Neural cell (in vitro differentiated cells): ENCODE measurements around the gene S1PR1. TPM values are rescaled to one million over a fixed set of nuclear protein-coding genes. Genes with fewer than 3 reads are reported as not detected.

ENCODE experiments used
- H2AFZ ChIP-seq: fragments of 200-600, 300-800 bp; sonication (generic), shearing (Covaris generic); 2 replicates; pipeline ENCODE4 v1.6.0; 2014; ENCODE audit warnings: low read depth, mild to moderate bottlenecking, antibody characterized with exemption, low read length, moderate library complexity
- H3F3A ChIP-seq: fragments of 200-600 bp; shearing (Covaris generic); 2 replicates; pipeline ENCODE4 v1.6.1; 2016; ENCODE audit warnings: mild to moderate bottlenecking, moderate library complexity, mixed read lengths, antibody characterized with exemption, low read length; ENCODE audit not compliant: insufficient read depth, poor library complexity, severe bottlenecking
- H3K27ac ChIP-seq: fragments of 200-600, 300-800 bp; sonication (generic), shearing (Covaris generic); 2 replicates; pipeline ENCODE4 v1.5.1; 2014; ENCODE audit warnings: mild to moderate bottlenecking, low read length, moderate library complexity
- H3K27me3 ChIP-seq: fragments of 300-800, 200-600 bp; sonication (generic), shearing (Covaris generic); 2 replicates; pipeline ENCODE4 v1.6.0; 2014; ENCODE audit warnings: mild to moderate bottlenecking, low read depth, low read length, moderate library complexity; ENCODE audit not compliant: insufficient read depth
- H3K36me3 ChIP-seq: fragments of 300-800, 200-600 bp; sonication (generic), shearing (Covaris generic); 2 replicates; pipeline ENCODE4 v1.5.1; 2014; ENCODE audit warnings: mild to moderate bottlenecking, antibody characterized with exemption, low read length, moderate library complexity; ENCODE audit not compliant: insufficient read depth
- H3K4me2 ChIP-seq: fragments of 300-800, 200-600 bp; sonication (generic), shearing (Covaris generic); 2 replicates; pipeline ENCODE4 v1.6.0; 2014; ENCODE audit warnings: mild to moderate bottlenecking, low read length
- H3K4me3 ChIP-seq: fragments of 300-800, 200-600 bp; sonication (generic), shearing (Covaris generic); 2 replicates; pipeline ENCODE4 v1.5.1; 2014; ENCODE audit warnings: mild to moderate bottlenecking, low read length, moderate library complexity
- H3K79me2 ChIP-seq: fragments of 200-600 bp; shearing (Covaris generic); replicated peaks from 2 replicates; pipeline ENCODE4 v1.6.0; 2014; ENCODE audit warnings: mild to moderate bottlenecking, low read length, moderate library complexity; ENCODE audit not compliant: insufficient read depth
- H3K9ac ChIP-seq: fragments of 300-800, 200-600 bp; sonication (generic), shearing (Covaris generic); 2 replicates; pipeline ENCODE4 v1.6.1; 2016; ENCODE audit warnings: mild to moderate bottlenecking, low read length, mixed read lengths
- H3K9me2 ChIP-seq: fragments of 200-600 bp; shearing (Covaris generic); 2 replicates; pipeline ENCODE4 v1.6.1; 2016; ENCODE audit warnings: mild to moderate bottlenecking, low read length, mixed read lengths; ENCODE audit not compliant: insufficient read depth
- H3K9me3 ChIP-seq: fragments of 200-600, 300-800 bp; sonication (generic), shearing (Covaris generic); 2 replicates; pipeline ENCODE4 v1.6.1; 2016; ENCODE audit warnings: mild to moderate bottlenecking, mixed run types, low read length, moderate library complexity, mixed read lengths
- H4K20me1 ChIP-seq: fragments of 200-600 bp; shearing (Covaris generic); 2 replicates; pipeline ENCODE4 v1.6.1; 2016; ENCODE audit warnings: mild to moderate bottlenecking, mixed run types; ENCODE audit not compliant: insufficient read depth
- CTCF ChIP-seq: fragments of 450-650 bp; IDR thresholded peaks from 2 replicates; pipeline ENCODE4 v1.5.1; 2014; ENCODE audit warnings: antibody characterized with exemption, mild to moderate bottlenecking, moderate library complexity; ENCODE audit not compliant: poor library complexity, severe bottlenecking
- EP300 ChIP-seq: fragments of 450-650 bp; conservative IDR thresholded peaks from 2 replicates; pipeline ENCODE4 v1.6.1; 2014; ENCODE audit warnings: antibody characterized with exemption, mild to moderate bottlenecking, moderate library complexity; ENCODE audit not compliant: poor library complexity, severe bottlenecking
- EZH2 ChIP-seq: fragments of 200-600, 300-800 bp; shearing (Covaris generic), sonication (generic); IDR thresholded peaks from 2 replicates; pipeline ENCODE4 v1.6.1; 2014; ENCODE audit warnings: antibody characterized with exemption, low read length, borderline replicate concordance, mild to moderate bottlenecking; ENCODE audit not compliant: insufficient read depth, poor library complexity, severe bottlenecking
- MXI1 ChIP-seq: fragments of 450-650 bp; conservative IDR thresholded peaks from 2 replicates; pipeline ENCODE4 v1.6.1; 2014; ENCODE audit warnings: antibody characterized with exemption, mild to moderate bottlenecking; ENCODE audit not compliant: poor library complexity, severe bottlenecking
- POLR2AphosphoS5 ChIP-seq: IDR thresholded peaks from 2 replicates; pipeline ENCODE4 v1.6.1; 2012
- RAD21 ChIP-seq: fragments of 450-650 bp; conservative IDR thresholded peaks from 2 replicates; pipeline ENCODE4 v1.6.1; 2014; ENCODE audit warnings: antibody characterized with exemption, mild to moderate bottlenecking, moderate library complexity
- REST ChIP-seq: IDR thresholded peaks from 2 replicates; pipeline ENCODE4 v1.6.1; 2012; ENCODE audit warnings: borderline replicate concordance
- SMC3 ChIP-seq: fragments of 450-650 bp; conservative IDR thresholded peaks from 2 replicates; pipeline ENCODE4 v1.6.1; 2014; ENCODE audit warnings: antibody characterized with exemption, mild to moderate bottlenecking, moderate library complexity; ENCODE audit not compliant: poor library complexity
- TAF1 ChIP-seq: IDR thresholded peaks from 2 replicates; pipeline ENCODE4 v1.6.1; 2012; ENCODE audit warnings: low read depth
- polyA plus RNA-seq: library from polyadenylated mRNA; depleted of rRNA; stranded (reverse); fragments of >200 nt; gene quantifications from 2 replicates; pipeline ENCODE4 v1.2.3, GENCODE V29; 2014

S1PR1 gene
- polyA plus RNA-seq, 1 donor from 2014 or later: not detected

- no peaks in the 10 kb centered on the region for H3K9me2 ChIP-seq
- no peak overlapping the region for H3K4me2 ChIP-seq
- no peak overlapping the region for H3K27ac ChIP-seq
- TF ChIP-seq CTCF: no peak
- TF ChIP-seq EP300: no peak
- no peak for TF ChIP-seq SMC3
- TF ChIP-seq RAD21: no peak
- no peak for TF ChIP-seq EZH2
- TF ChIP-seq TAF1: no peak
- no peak for TF ChIP-seq POLR2AphosphoS5
- no peak for TF ChIP-seq REST
- no peak for TF ChIP-seq MXI1
- no peaks in the 10 kb centered on the region for H3K9me3 ChIP-seq
- no peak overlapping the region for H3K9ac ChIP-seq
- H3K79me2 ChIP-seq: no peaks in the 10 kb centered on the region
- no peak overlapping the region for H3K4me3 ChIP-seq
- H4K20me1 ChIP-seq: no peaks in the 10 kb centered on the region
- no peak overlapping the region for H2AFZ ChIP-seq
- H3F3A ChIP-seq: no peaks in the 10 kb centered on the region
- H3K36me3 ChIP-seq: no peaks in the 10 kb centered on the region
- no peaks in the 10 kb centered on the region for H3K27me3 ChIP-seq
These were observed 22.9 kb downstream of the S1PR1 start for GRCh38 chr1:101259744-101260148.

- H2AFZ ChIP-seq: no peak overlapping the region
These were observed 23.9 kb downstream of the S1PR1 start for GRCh38 chr1:101260556-101261350.

More at GRCh38 chr1:101260556-101261350, 23.9 kb downstream of the S1PR1 start:
- Histone ChIP-seq H3K27me3 (no peaks in the 10 kb centered on the region), H3K9ac (no peak overlapping the region), H3F3A (no peaks in the 10 kb centered on the region), H3K36me3 (no peaks in the 10 kb centered on the region), H3K4me2 (no peak overlapping the region), H3K9me3 (no peaks in the 10 kb centered on the region), H3K9me2 (no peaks in the 10 kb centered on the region), H3K4me3 (no peak overlapping the region), H3K79me2 (no peaks in the 10 kb centered on the region), H3K27ac (no peak overlapping the region), H4K20me1 (no peaks in the 10 kb centered on the region)
- TF ChIP-seq TAF1 (no peak), EZH2 (no peak), MXI1 (no peak), EP300 (no peak), SMC3 (no peak), POLR2AphosphoS5 (no peak), RAD21 (no peak), CTCF (no peak), REST (no peak)
